SU-DHL-6 (cell line): Measurements from ENCODE around the gene PFKFB1.

Source experiments
- H2AFZ ChIP-seq: fragments of 200-600 bp; sonication (generic); 2 replicates; pipeline ENCODE4 v1.6.1; 2014; ENCODE audit warnings: low read depth, mild to moderate bottlenecking, moderate library complexity, mixed read lengths, antibody characterized with exemption, low read length; ENCODE audit not compliant: severe bottlenecking
- H3F3A ChIP-seq: fragments of 200-600 bp; shearing (Covaris generic); 2 replicates; pipeline ENCODE4 v1.6.0; 2016; ENCODE audit warnings: antibody characterized with exemption, mild to moderate bottlenecking; ENCODE audit not compliant: insufficient read depth
- H3K27ac ChIP-seq: fragments of 200-600 bp; sonication (generic); 2 replicates; pipeline ENCODE4 v1.5.1; 2016; ENCODE audit warnings: low read depth, mild to moderate bottlenecking, low read length, moderate library complexity, mixed read lengths
- H3K27me3 ChIP-seq: fragments of 200-600 bp; sonication (generic), shearing (Covaris generic); 2 replicates; pipeline ENCODE4 v1.6.0; 2014; ENCODE audit warnings: mild to moderate bottlenecking, low read length
- H3K36me3 ChIP-seq: fragments of 200-600 bp; sonication (generic); 2 replicates; pipeline ENCODE4 v1.6.1; 2014; ENCODE audit warnings: mild to moderate bottlenecking, low read length, mixed read lengths
- H3K4me2 ChIP-seq: fragments of 300-600, 200-600 bp; shearing (Covaris generic), sonication (generic); 2 replicates; pipeline ENCODE4 v1.6.0; 2014; ENCODE audit warnings: low read length, low read depth, mild to moderate bottlenecking; ENCODE audit not compliant: poor library complexity, severe bottlenecking
- H3K4me3 ChIP-seq: fragments of 200-600 bp; sonication (generic); 2 replicates; pipeline ENCODE4 v1.5.1; 2014; ENCODE audit warnings: antibody characterized with exemption, low read length, mild to moderate bottlenecking, mixed read lengths; ENCODE audit not compliant: insufficient read depth, poor library complexity, severe bottlenecking
- H3K79me2 ChIP-seq: fragments of 200-600 bp; sonication (generic); 2 replicates; pipeline ENCODE4 v1.6.1; 2014; ENCODE audit warnings: mild to moderate bottlenecking, low read length, moderate library complexity; ENCODE audit not compliant: insufficient read depth
- H3K9ac ChIP-seq: fragments of 200-600 bp; sonication (generic); 2 replicates; pipeline ENCODE4 v1.7.0; 2014; ENCODE audit warnings: mild to moderate bottlenecking, low read length
- H3K9me2 ChIP-seq: fragments of 200-600 bp; sonication (generic); replicated peaks from 2 replicates; pipeline ENCODE4 v1.6.1; 2014; ENCODE audit warnings: low read length; ENCODE audit not compliant: insufficient read depth
- H3K9me3 ChIP-seq: fragments of 200-600 bp; sonication (generic); 2 replicates; pipeline ENCODE4 v1.6.1; 2014; ENCODE audit warnings: low read length, mixed read lengths; ENCODE audit not compliant: insufficient read depth
- H4K20me1 ChIP-seq: fragments of 200-600 bp; sonication (generic); 2 replicates; pipeline ENCODE4 v1.6.1; 2014; ENCODE audit warnings: low read depth, mild to moderate bottlenecking, antibody characterized with exemption, low read length, moderate library complexity, mixed read lengths
- EZH2phosphoT487 ChIP-seq: fragments of 200-600 bp; sonication (generic), shearing (Covaris generic); conservative IDR thresholded peaks from 2 replicates; pipeline ENCODE4 v1.6.1; 2018; ENCODE audit warnings: mild to moderate bottlenecking, antibody characterized with exemption, low read length, moderate library complexity, mixed read lengths
- TF ChIP-seq, protein P1 (sequence below): fragments of 200-600 bp; sonication (generic); IDR thresholded peaks from one replicate; pipeline ENCODE4 v1.5.1; 2017; ENCODE audit warnings: antibody characterized with exemption, mild to moderate bottlenecking, low read length, moderate library complexity; ENCODE audit not compliant: insufficient read depth, poor library complexity, severe bottlenecking

The PFKFB1 gene

GRCh38 chrX:54978448-54978847, 15.5 kb downstream of the PFKFB1 start:
- no peaks in the 10 kb centered on the region for H3F3A ChIP-seq
- H4K20me1 ChIP-seq, result no peaks in the 10 kb centered on the region
- H3K4me3 ChIP-seq, result no peak overlapping the region
- H2AFZ ChIP-seq, result no peak overlapping the region
- no peaks in the 10 kb centered on the region for H3K79me2 ChIP-seq
- H3K27ac ChIP-seq, result no peak overlapping the region
- no peaks in the 10 kb centered on the region for H3K9me2 ChIP-seq
- no peaks in the 10 kb centered on the region for H3K27me3 ChIP-seq
- H3K4me2 ChIP-seq, result no peak overlapping the region
- TF ChIP-seq, protein P1, sequence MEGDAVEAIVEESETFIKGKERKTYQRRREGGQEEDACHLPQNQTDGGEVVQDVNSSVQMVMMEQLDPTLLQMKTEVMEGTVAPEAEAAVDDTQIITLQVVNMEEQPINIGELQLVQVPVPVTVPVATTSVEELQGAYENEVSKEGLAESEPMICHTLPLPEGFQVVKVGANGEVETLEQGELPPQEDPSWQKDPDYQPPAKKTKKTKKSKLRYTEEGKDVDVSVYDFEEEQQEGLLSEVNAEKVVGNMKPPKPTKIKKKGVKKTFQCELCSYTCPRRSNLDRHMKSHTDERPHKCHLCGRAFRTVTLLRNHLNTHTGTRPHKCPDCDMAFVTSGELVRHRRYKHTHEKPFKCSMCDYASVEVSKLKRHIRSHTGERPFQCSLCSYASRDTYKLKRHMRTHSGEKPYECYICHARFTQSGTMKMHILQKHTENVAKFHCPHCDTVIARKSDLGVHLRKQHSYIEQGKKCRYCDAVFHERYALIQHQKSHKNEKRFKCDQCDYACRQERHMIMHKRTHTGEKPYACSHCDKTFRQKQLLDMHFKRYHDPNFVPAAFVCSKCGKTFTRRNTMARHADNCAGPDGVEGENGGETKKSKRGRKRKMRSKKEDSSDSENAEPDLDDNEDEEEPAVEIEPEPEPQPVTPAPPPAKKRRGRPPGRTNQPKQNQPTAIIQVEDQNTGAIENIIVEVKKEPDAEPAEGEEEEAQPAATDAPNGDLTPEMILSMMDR, result no peak
- no peak for TF ChIP-seq EZH2phosphoT487
- H3K9ac ChIP-seq, result no peak overlapping the region
- H3K36me3 ChIP-seq, result no peaks in the 10 kb centered on the region
- H3K9me3 ChIP-seq, result no peaks in the 10 kb centered on the region

GRCh38 chrX:54977387-54977786, 16.6 kb downstream of the PFKFB1 start:
- Histone ChIP-seq H3K4me3 (no peak overlapping the region), H3K27me3 (no peaks in the 10 kb centered on the region), H3K9me2 (no peaks in the 10 kb centered on the region), H2AFZ (no peak overlapping the region), H4K20me1 (no peaks in the 10 kb centered on the region), H3K9me3 (no peaks in the 10 kb centered on the region), H3K4me2 (no peak overlapping the region), H3K36me3 (no peaks in the 10 kb centered on the region), H3K79me2 (no peaks in the 10 kb centered on the region), H3F3A (no peaks in the 10 kb centered on the region), H3K27ac (no peak overlapping the region), H3K9ac (no peak overlapping the region)
- no peak for TF ChIP-seq EZH2phosphoT487
- TF ChIP-seq, protein P1, result no peak

- no peaks in the 10 kb centered on the region for H3F3A ChIP-seq
- H3K27ac ChIP-seq, result no peak overlapping the region
- no peak for TF ChIP-seq EZH2phosphoT487
- TF ChIP-seq, protein P1, result no peak
- no peaks in the 10 kb centered on the region for H3K27me3 ChIP-seq
- H3K4me2 ChIP-seq, result no peak overlapping the region
- no peak overlapping the region for H3K4me3 ChIP-seq
- H3K9me3 ChIP-seq, result no peaks in the 10 kb centered on the region
- H4K20me1 ChIP-seq, result no peaks in the 10 kb centered on the region
- no peak overlapping the region for H3K9ac ChIP-seq
- H3K9me2 ChIP-seq, result no peaks in the 10 kb centered on the region
- no peaks in the 10 kb centered on the region for H3K79me2 ChIP-seq
- no peak overlapping the region for H2AFZ ChIP-seq
- H3K36me3 ChIP-seq, result no peaks in the 10 kb centered on the region
Observed at GRCh38 chrX:54964766-54965497, 29.1 kb downstream of the PFKFB1 start.
